ENCODE data around the gene CBR4.

The CBR4 gene

GRCh38 chr4:169033660-169034059 lies 23.6 kb upstream of the CBR4 start:
- DNase-seq (ENCODE audit: low spot score) = no peak

DNA sequence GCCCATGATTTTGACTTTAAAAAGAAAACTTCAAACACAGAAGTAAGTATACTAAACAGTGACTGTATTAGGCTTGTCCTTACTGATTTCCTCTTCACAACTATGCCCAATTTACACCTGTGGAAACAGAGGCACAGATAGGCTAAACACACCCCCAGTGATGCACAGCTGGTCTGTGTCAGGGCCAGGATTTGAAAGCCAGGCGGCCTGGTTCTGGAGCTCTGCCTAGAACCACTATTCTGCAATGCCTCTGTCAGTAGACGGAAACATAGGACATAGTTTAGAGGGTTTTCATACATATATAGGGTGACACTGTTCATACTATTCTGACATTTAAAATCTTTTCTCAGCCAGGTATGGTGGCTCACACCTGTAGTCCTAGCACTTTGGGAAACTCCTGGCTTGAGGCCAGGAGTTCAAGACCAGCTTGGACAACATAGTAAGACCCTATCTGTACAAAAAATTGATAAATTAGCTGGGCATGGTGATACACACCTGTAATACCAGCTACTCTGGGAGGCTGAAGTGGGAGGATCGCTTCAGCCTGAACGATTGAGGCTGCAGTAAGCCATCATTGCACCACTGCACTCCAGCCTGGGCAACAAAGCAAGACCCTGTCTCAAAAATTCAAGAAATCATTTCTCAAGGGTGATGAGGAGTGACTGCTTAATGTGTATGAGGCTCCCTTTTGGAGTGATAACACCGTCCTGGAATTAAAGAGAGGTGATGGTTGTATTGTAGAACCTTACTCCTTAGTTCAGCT lies 23.0 kb upstream of the CBR4 start:
- no peak for DNase-seq (ENCODE audit: low spot score)

DNA sequence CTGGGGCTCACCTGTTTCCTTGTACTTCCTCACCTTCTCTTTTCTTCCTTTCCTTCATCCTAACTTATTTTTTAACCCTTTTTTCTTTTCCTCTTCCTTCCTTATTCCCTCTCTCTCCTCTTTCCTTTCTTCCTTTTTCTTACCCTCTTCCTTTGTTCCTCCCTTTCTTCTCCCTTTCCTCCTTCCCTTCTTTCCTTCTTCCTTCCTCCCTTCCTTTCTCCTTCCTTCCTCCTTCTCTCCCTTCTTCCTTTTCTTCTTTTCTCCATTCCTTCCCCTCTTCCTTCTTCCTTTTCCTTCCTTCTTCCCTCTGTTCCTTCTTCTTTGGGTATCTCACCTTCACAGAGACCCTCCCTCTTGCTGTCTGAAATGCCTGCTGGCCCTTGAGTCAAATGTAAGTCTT lies 22.1 kb upstream of the CBR4 start:
- DNase-seq (ENCODE audit: low spot score) = no peak

- no peak for DNase-seq (ENCODE audit: low spot score)
Observed at GRCh38 chr4:169031392-169031791, 21.3 kb upstream of the CBR4 start.

DNA sequence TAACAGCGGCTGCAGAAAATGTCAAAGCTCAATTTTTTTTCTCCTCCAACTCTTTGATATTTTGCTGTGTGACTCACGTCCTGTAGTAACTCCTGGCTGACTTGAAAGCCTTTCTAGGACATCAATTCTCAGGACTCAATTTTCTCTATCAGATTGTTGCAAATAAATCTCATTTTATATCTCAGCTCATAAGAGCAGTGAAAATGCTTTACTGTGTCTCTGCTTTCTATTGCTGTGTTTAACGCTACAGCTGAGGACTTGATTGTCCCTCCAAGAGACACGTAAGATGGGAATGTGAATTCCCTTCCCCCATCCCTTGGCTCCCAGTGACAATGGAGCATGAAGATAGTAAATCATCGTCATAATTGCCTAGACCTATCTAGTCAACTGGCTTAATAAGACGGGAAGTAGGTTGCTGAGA lies 20.5 kb upstream of the CBR4 start:
- DNase-seq (ENCODE audit: low spot score) = peak; percentile 90

DNA sequence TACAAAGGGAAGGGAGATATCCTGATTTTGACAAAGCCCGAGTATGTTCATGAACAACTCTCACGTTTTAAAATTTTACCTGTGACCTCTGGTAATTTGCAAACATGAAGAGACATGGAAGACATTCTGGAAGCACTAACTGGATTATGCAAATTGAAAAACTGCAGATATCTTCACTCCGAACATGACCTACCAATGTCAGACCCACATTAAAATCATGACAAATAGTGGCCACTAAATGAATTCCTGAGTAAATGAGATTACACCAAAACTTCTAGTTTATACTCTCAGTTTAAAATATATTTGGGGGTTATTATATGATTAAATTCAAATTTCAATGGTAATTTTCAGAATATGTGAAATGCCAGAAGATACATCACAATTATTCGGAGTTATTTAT lies 19.9 kb upstream of the CBR4 start:
- peak; percentile 82 for DNase-seq (ENCODE audit: low spot score)

DNA sequence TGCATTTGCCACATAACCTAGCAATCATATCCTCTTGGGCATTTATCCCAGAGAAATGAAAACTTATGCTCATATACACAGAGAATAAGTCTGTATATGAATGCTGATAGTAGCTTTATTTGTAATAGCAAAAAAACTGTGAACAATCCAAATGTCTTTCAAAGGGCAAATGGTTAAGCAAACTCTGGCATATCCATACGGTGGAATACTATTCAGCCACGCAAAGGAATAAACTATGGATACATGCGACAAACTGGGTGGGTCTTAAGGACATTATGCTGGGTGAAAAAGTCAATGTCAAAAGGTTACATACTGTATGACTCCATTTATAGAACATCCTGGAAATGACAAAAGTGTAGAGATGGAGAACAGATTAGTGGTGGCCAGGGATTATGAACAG lies 17.6 kb upstream of the CBR4 start:
- no peak for DNase-seq (ENCODE audit: low spot score)

DNA sequence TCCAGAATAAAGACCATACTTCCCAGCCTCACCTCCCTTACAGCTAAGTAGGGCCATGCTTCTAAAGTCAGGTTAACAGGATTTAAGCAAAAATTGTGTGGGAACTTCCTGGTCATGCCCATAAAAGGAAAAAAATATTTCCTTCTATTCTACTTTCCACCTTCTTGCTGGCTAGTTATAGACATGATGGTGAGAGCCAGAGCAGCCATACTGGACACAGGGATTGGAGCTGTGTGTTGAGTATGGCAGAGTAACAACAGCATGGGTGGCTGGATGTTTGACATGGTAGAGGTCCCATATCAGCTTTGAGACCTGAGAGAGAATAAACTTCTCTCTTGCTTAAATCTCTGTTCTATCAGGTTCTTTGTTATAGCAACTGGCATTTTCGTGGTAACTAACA lies 15.1 kb upstream of the CBR4 start:
- DNase-seq (ENCODE audit: low spot score) = no peak

DNA sequence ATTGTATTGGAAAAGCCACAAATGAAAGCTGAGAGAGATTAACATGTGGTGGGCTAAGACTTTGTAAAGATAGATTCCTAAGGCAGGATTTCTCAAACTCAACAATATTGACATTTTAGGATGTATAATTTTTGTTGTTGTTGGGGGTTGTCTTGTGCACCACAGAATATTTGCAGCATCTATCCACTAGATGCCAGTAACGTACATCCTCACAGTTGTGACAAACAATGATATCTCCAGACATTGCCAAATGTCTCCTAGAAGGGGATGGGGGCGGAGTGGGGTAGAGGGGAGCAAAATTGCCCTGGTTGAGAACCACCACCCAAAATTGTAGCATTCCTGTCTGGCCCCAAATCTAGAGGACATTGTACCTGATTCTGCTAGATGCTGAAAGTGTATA lies 14.7 kb upstream of the CBR4 start:
- peak; percentile 38 for DNase-seq (ENCODE audit: low spot score)

DNA sequence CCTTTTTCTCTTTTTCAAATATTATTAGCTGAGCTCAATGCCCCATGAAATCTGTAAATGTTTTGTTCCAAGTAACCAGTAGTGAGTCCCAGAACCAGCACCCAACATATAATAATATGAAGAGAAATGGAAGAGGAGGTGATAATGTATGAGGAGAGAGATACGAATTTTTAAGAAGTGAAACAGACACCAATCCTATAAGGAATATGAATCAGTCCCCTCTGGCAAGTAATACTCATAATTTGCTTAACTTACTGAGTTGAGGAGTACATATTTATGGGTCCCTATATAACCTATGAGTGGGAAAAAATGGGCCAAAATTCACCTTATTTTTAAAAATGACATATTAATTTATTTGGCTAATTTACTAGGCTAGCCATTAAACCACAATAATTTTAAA lies 8.4 kb upstream of the CBR4 start:
- no peak for DNase-seq (ENCODE audit: low spot score)

DNA sequence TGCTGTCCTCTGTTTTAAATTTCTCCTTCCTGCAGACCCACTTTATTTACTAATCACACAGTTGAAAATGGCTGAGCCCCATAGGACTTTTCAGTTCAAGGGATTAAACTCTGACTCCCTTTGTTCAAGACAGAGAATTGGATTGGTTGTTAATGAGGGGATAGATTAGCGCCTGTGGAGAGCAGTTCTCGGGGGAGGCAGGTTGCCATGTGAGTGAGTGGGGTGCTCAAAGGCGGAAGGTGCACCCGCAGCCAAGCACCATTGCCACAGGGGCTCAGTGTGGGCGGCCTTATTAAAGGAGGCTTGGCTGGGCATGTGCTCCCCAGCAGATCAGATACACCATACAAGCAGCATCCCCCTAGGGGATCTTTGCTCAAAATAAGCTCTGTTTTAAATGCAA lies 7.9 kb upstream of the CBR4 start:
- no peak for DNase-seq (ENCODE audit: low spot score)

DNA sequence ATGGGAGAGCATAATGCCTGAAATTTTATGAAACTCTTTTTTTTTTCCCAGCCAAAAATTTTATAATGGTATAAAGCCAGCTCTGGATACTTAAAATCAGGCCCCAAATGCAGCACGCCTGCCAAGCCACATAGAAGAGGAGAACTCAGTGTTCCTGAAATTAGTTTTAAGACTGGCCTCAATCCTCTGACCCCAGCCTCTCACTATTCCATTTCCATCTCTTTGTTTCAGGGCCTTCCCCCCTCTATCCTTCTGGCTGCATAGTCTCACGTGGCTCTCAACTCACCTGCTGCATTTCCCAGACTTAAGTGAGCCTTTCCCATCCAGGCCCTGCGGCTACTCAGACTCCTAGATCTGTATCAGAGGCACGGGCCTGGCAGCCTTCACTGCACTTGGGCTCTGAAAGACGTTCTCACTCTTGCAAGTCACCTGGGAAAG lies 5.2 kb upstream of the CBR4 start:
- peak; percentile 78 for DNase-seq (ENCODE audit: low spot score)

DNA sequence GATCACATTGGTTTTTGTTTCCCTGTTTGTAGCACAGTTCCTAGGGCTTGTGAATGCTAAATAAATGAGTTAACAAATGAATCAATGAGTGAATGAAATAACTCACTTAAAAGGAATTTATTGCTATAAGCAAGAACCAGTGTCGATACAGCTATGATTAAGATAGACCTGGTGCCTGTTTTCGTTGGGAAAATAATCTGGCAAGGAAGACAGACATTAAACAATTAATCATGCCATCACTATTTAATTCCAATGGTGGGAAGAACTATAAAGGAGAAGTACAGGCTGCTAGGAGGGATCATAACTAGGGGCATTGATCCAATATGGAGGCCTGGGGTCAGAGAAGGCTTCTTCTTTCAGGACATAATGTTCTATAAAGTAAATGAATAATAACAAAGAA lies 4.5 kb upstream of the CBR4 start:
- no peak for DNase-seq (ENCODE audit: low spot score)

- peak; percentile 29 for DNase-seq (ENCODE audit: low spot score)
Observed at GRCh38 chr4:169013396-169013795, 3.3 kb upstream of the CBR4 start.

DNA sequence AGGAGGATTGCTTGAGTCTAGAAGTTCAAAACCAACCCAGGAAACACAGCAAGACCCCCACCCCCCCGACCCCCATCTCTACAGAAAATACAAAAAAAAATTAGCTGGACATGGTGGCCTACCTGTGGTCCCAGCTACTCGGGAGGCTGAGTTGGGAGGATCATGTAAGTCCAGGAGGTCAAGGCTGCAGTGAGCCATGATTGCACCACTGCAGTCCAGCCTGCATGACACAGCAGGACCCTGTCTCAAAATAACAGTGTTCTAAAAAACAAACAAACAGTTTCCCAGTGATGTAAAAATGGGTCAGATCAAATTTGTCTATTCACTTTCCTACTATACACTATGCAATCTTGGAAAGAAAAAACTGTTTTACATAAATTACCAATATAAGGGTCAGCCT lies 2.0 kb upstream of the CBR4 start:
- DNase-seq (ENCODE audit: low spot score) = no peak

DNA sequence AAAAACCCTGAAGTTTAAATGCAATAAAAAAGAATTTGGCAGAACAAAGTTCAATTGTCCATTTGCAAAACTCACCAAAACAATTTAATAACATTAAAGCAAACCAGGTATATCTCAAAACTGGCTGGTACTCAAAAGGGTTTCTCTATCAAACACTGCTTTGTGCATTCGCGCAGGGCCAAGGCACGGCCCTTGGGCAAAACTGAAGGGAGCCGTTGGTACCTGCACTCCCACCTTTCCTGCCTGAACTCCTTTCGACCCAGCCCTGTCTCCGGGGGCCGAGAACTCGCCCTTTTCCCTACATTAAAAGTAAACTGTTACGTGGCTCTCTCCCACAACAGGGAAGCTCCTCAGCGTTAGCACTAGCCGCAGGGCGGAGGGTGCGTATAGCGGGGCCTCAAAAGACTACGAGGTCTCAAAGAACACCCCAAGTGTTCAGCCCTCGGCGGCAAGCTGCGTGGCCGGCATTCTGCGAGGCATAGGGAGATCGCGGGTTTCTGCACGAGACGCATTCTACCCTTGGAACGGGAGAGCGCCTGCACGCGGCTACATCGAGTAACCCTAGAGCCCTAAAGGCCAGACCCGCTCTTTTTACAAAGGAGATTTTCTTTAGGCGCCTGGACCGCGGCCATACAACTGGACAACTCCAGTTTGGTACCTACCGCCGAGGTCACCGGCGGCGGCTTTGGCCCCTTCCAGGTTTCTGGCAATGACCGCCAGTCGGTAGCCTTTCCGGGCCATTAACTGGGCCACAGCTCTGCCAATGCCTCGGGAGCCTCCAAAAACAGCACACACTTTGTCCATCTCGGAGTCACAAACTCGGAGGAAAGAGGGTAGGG lies 550 bp downstream of the CBR4 start:
- DNase-seq (ENCODE audit: low spot score) = peak; percentile 68

GRCh38 chr4:169005453-169006099 lies 4.5 kb downstream of the CBR4 start:
- DNase-seq (ENCODE audit: low spot score) = no peak

DNA sequence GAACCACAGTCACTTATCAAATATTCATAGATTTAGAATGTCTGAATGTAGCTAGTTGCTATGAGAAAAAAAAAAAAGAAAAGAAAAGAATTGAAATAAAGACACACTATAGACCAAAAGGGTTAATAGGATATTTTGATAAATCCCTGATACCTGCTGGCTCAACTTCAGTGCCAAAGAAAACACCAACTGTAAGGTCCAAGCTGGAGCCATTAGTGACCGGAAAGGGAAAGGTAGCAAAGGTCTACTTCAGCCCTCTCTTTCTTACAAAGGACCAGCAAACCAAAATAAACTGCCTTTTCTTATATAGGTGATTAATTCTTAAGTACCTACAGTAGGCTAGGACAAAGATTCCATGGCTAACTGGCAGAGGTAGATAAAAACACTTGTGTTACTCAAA lies 9.7 kb downstream of the CBR4 start:
- no peak for DNase-seq (ENCODE audit: low spot score)

GRCh38 chr4:168999809-169000208 lies 10.2 kb downstream of the CBR4 start:
- DNase-seq (ENCODE audit: low spot score) = no peak

GRCh38 chr4:168998596-168998995 lies 11.5 kb downstream of the CBR4 start:
- no peak for DNase-seq (ENCODE audit: low spot score)

- DNase-seq (ENCODE audit: low spot score) = peak; percentile 15
Observed at GRCh38 chr4:168995537-168996295, 14.3 kb downstream of the CBR4 start.

DNA sequence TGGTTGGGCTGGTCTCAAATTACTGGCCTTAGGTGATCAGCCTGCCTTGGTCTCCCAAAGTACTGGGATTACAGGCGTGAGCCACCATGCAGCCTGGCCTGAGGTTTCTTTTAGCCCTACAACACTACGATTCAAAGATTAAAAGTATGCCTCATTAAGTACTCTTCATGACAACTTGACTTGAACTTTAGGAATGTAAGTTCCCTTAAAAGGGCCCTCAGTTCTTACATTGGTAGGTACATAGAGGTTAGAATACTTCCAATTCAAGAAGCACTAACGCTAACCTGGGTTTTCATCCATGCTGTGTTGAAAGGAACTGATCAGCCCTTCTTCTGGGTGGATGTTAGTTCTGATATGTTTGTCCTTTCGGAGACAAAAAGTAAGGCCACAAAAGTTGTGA lies 15.1 kb downstream of the CBR4 start:
- no peak for DNase-seq (ENCODE audit: low spot score)
